IMR-90 (cell line): ENCODE results near the gene KLF8. TPM values are rescaled to one million over a fixed set of nuclear protein-coding genes. Genes with fewer than 3 reads are reported as not detected.

Source experiments
- ATAC-seq: fragments of 200-7000 bp; cut with Tn5 transposase; 2 replicates; pipeline ENCODE4 v1.9.1; 2020; ENCODE audit warnings: low read depth, mild to moderate bottlenecking, moderate library complexity
- BruUV-seq: library from RNA; stranded (reverse); fragments of 400-500 nt; replicated peaks from 2 replicates; lab custom pipeline; 2021; lab: Mats Ljungman, UMichigan
- CTCF ChIA-PET: fragments of 300-600 bp; formaldehyde crosslinking; extraction: SDS; loops from one replicate; lab custom pipeline; 2021; ENCODE audit warnings: antibody characterized with exemption; lab: Yijun Ruan, JAX
- POLR2A ChIA-PET: fragments of 300-600 bp; sonication (Branson Sonifier 250); formaldehyde crosslinking; loops from one replicate; lab custom pipeline; 2022; ENCODE audit warnings: antibody characterized with exemption; ENCODE audit not compliant: unreplicated experiment; lab: Charles Lee
- DNase-seq: peaks from one replicate; pipeline ENCODE4 v3.0.0; 2013
- H2AFZ ChIP-seq: replicated peaks from 2 replicates; pipeline ENCODE3; 2013; ENCODE audit warnings: low read length, mild to moderate bottlenecking; ENCODE audit not compliant: poor library complexity
- H2AK5ac ChIP-seq: 2 replicates; pipeline ENCODE4 v1.6.1; 2013; ENCODE audit warnings: low read depth, low read length, inconsistent platforms
- H2AK9ac ChIP-seq: replicated peaks from 2 replicates; pipeline ENCODE3; 2013; ENCODE audit warnings: mild to moderate bottlenecking, low read depth, low read length, moderate library complexity; ENCODE audit not compliant: poor library complexity
- H2BK120ac ChIP-seq: 2 replicates; pipeline ENCODE4 v1.6.1; 2013; ENCODE audit warnings: low read depth, low read length, inconsistent platforms
- H2BK15ac ChIP-seq: 3 replicates; pipeline ENCODE4 v1.6.1; 2013; ENCODE audit warnings: low read depth, low read length, inconsistent platforms
- H2BK20ac ChIP-seq: 2 replicates; pipeline ENCODE4 v1.6.1; 2013; ENCODE audit warnings: low read depth, mild to moderate bottlenecking, inconsistent platforms, low read length, moderate library complexity
- H2BK5ac ChIP-seq: 2 replicates; pipeline ENCODE4 v1.6.1; 2013; ENCODE audit warnings: mild to moderate bottlenecking, low read depth, low read length, inconsistent platforms; ENCODE audit not compliant: poor library complexity, severe bottlenecking
- H3K14ac ChIP-seq: replicated peaks from 2 replicates; pipeline ENCODE4 v1.6.1; 2013; ENCODE audit warnings: low read depth, low read length, inconsistent platforms
- H3K18ac ChIP-seq: 2 replicates; pipeline ENCODE4 v1.6.1; 2013; ENCODE audit warnings: low read depth, low read length, control low read depth
- H3K23ac ChIP-seq: 2 replicates; pipeline ENCODE4 v1.6.1; 2013; ENCODE audit warnings: low read depth, low read length, inconsistent platforms
- H3K27ac ChIP-seq: 2 replicates; pipeline ENCODE4 v1.5.1; 2013; ENCODE audit warnings: mild to moderate bottlenecking, control low read depth, low read length; ENCODE audit not compliant: insufficient read depth
- H3K27me3 ChIP-seq: 2 replicates; pipeline ENCODE4 v1.6.1; 2013; ENCODE audit warnings: low read length; ENCODE audit not compliant: control insufficient read depth, insufficient read depth
- H3K36me3 ChIP-seq: 2 replicates; pipeline ENCODE4 v1.6.1; 2013; ENCODE audit warnings: low read length, mixed read lengths; ENCODE audit not compliant: control insufficient read depth, insufficient read depth
- H3K4ac ChIP-seq: 2 replicates; pipeline ENCODE4 v1.6.1; 2013; ENCODE audit warnings: low read depth, low read length, inconsistent platforms
- H3K4me1 ChIP-seq: 2 replicates; pipeline ENCODE4 v1.6.1; 2013; ENCODE audit warnings: low read length, mixed read lengths; ENCODE audit not compliant: control insufficient read depth, insufficient read depth
- H3K4me2 ChIP-seq: 2 replicates; pipeline ENCODE4 v1.6.1; 2013; ENCODE audit warnings: low read depth, mild to moderate bottlenecking, control low read depth, low read length, moderate library complexity
- H3K4me3 ChIP-seq: 2 replicates; pipeline ENCODE4 v1.5.1; 2013; ENCODE audit warnings: low read depth, mild to moderate bottlenecking, control low read depth, low read length, moderate library complexity; ENCODE audit not compliant: insufficient read depth
- H3K56ac ChIP-seq: 2 replicates; pipeline ENCODE4 v1.6.1; 2013; ENCODE audit warnings: low read length, inconsistent platforms; ENCODE audit not compliant: insufficient read depth; ENCODE audit errors: extremely low read depth
- H3K79me1 ChIP-seq, 2 experiments: 2 replicates each; pipeline ENCODE4 v1.6.1; 2013; ENCODE audit warnings: low read length in 2 of 2, inconsistent platforms in 1 of 2, low read depth in 1 of 2
- H3K9ac ChIP-seq: 2 replicates; pipeline ENCODE4 v1.6.1; 2013; ENCODE audit warnings: low read depth, low read length, control low read depth
- H3K9me1 ChIP-seq: 2 replicates; pipeline ENCODE4 v1.6.1; 2013; ENCODE audit warnings: low read length, inconsistent platforms; ENCODE audit not compliant: insufficient read depth
- H3K9me3 ChIP-seq: 2 replicates; pipeline ENCODE4 v1.6.1; 2013; ENCODE audit warnings: low read length; ENCODE audit not compliant: control insufficient read depth, insufficient read depth
- H4K20me1 ChIP-seq: 2 replicates; pipeline ENCODE4 v1.6.1; 2013; ENCODE audit warnings: low read length, inconsistent platforms; ENCODE audit not compliant: insufficient read depth
- H4K5ac ChIP-seq: 2 replicates; pipeline ENCODE4 v1.6.1; 2013; ENCODE audit warnings: mild to moderate bottlenecking, low read depth, low read length, control low read depth
- H4K8ac ChIP-seq, 2 experiments: 2 replicates each; pipeline ENCODE4 v1.6.1; 2013; ENCODE audit warnings: low read depth in 2 of 2, low read length in 2 of 2, control low read depth in 1 of 2, inconsistent platforms in 1 of 2
- H4K91ac ChIP-seq: 2 replicates; pipeline ENCODE4 v1.6.1; 2013; ENCODE audit warnings: low read depth, low read length, inconsistent platforms; ENCODE audit not compliant: insufficient read depth
- BHLHE40 ChIP-seq: fragments of 150-350 bp; IDR thresholded peaks from 2 replicates; pipeline ENCODE4 v1.6.1; 2016; ENCODE audit warnings: mild to moderate bottlenecking, low read depth, low read length
- CEBPB ChIP-seq: IDR thresholded peaks from 2 replicates; pipeline ENCODE4 v1.6.1; 2012; ENCODE audit warnings: low read depth, low read length, improper control_type of control experiment
- CHD1 ChIP-seq: IDR thresholded peaks from 2 replicates; pipeline ENCODE4 v1.6.1; 2012; ENCODE audit warnings: low read depth, low read length, improper control_type of control experiment
- CTCF ChIP-seq: conservative IDR thresholded peaks from 2 replicates; pipeline ENCODE4 v1.5.1; 2012; ENCODE audit warnings: mild to moderate bottlenecking, low read depth, low read length, improper control_type of control experiment
- ELK1 ChIP-seq: fragments of 150-350 bp; IDR thresholded peaks from 2 replicates; pipeline ENCODE4 v1.6.1; 2016; ENCODE audit warnings: low read depth, mild to moderate bottlenecking, low read length, moderate library complexity, borderline replicate concordance
- FOS ChIP-seq: fragments of 150-350 bp; IDR thresholded peaks from 2 replicates; pipeline ENCODE4 v1.6.1; 2016; ENCODE audit warnings: low read depth, low read length
- MAFK ChIP-seq: IDR thresholded peaks from 2 replicates; pipeline ENCODE4 v1.6.1; 2012; ENCODE audit warnings: low read depth, low read length, improper control_type of control experiment
- MAZ ChIP-seq: IDR thresholded peaks from 2 replicates; pipeline ENCODE4 v1.6.1; 2012; ENCODE audit warnings: low read depth, mild to moderate bottlenecking, low read length, improper control_type of control experiment, moderate library complexity, borderline replicate concordance
- MXI1 ChIP-seq: IDR thresholded peaks from 2 replicates; pipeline ENCODE4 v1.6.1; 2012; ENCODE audit warnings: low read depth, mild to moderate bottlenecking, low read length, moderate library complexity, borderline replicate concordance
- NFE2L2 ChIP-seq: fragments of 150-350 bp; IDR thresholded peaks from 2 replicates; pipeline ENCODE4 v1.6.1; 2016; ENCODE audit warnings: low read depth, mild to moderate bottlenecking, low read length
- POLR2A ChIP-seq: IDR thresholded peaks from 2 replicates; pipeline ENCODE4 v1.6.1; 2012; ENCODE audit warnings: mild to moderate bottlenecking, low read depth, low read length
- RAD21 ChIP-seq: IDR thresholded peaks from 2 replicates; pipeline ENCODE4 v1.6.1; 2012; ENCODE audit warnings: low read length, improper control_type of control experiment
- RCOR1 ChIP-seq: IDR thresholded peaks from 2 replicates; pipeline ENCODE4 v1.6.1; 2012; ENCODE audit warnings: mild to moderate bottlenecking, low read length, improper control_type of control experiment; ENCODE audit not compliant: insufficient replicate concordance
- RFX5 ChIP-seq: IDR thresholded peaks from 2 replicates; pipeline ENCODE4 v1.8.0; 2012; ENCODE audit warnings: low read depth, mild to moderate bottlenecking, low read length, moderate library complexity
- SMC3 ChIP-seq: fragments of 150-350 bp; IDR thresholded peaks from 2 replicates; pipeline ENCODE4 v1.6.1; 2016; ENCODE audit warnings: low read depth, mild to moderate bottlenecking, antibody characterized with exemption, low read length, moderate library complexity
- USF2 ChIP-seq: fragments of 150-350 bp; IDR thresholded peaks from 2 replicates; pipeline ENCODE4 v1.6.1; 2017; ENCODE audit warnings: mild to moderate bottlenecking, antibody characterized with exemption, low read length, low read depth
- WGBS, 2 experiments: methylation state at CpG; one replicate each; pipeline versions ENCODE4 v1.1.5 to v1.1.7; 2013; ENCODE audit warnings: missing lambda C conversion rate in 2 of 2; ENCODE audit not compliant: insufficient read length in 1 of 2; ENCODE audit errors: extremely low coverage in 2 of 2; 5-methylcytosine and 5-hydroxymethylcytosine counted together
- dilution Hi-C: fragments of 300-500 bp; cut with HindIII; formaldehyde crosslinking; loops from one replicate; pipeline ENCODE4 v1.14.3; 2018; ENCODE audit warnings: low sequenced_read_pairs; ENCODE audit not compliant: unreplicated experiment
- in situ Hi-C: fragments of 300-500 bp; cut with MboI; formaldehyde crosslinking; loops from 3 replicates; pipeline ENCODE4 v1.14.3; 2019; ENCODE audit warnings: low sequenced_read_pairs, inconsistent platforms, mixed read lengths
- intact Hi-C: fragments of 100-400 bp; cut with micrococcal nuclease; formaldehyde crosslinking; loops from 2 replicates; pipeline ENCODE4 v1.10.0; 2022
- polyA plus RNA-seq, 3 experiments: library from polyadenylated mRNA; depleted of rRNA; stranded (reverse); fragments of >200 nt; gene quantifications; 2 replicates each; pipeline ENCODE4 v1.2.3, GENCODE V29; 2012; ENCODE audit warnings: low replicate concordance in 1 of 3
- total RNA-seq: library from RNA; depleted of rRNA; stranded (reverse); fragments of >200 nt; gene quantifications from 2 replicates; pipeline ENCODE4 v1.2.3, GENCODE V29; 2012

Gene KLF8
- total and polyA plus RNA-seq, 2 of the 4 experiments (the other 2 are of a cell fraction), result 0.07 TPM; not detected in 1

- Histone ChIP-seq H4K91ac (no peak overlapping the region), H2BK20ac (no peak overlapping the region), H2BK15ac (no peak overlapping the region), H3K4me2 (no peak overlapping the region), H3K27me3 (no peaks in the 10 kb centered on the region), H3K36me3 (no peaks in the 10 kb centered on the region), H4K5ac (no peak overlapping the region), H3K79me1 (no peaks in the 10 kb centered on the region), H4K20me1 (no peaks in the 10 kb centered on the region; the same call in 1 of the 2 replicates), H2BK5ac (no peak overlapping the region), H3K9me3 (peaks cover 4% of the 10 kb centered on the region; the same call in 1 of the 2 replicates), H3K4me3 (no peak overlapping the region), H3K4me1 (no peaks in the 10 kb centered on the region), H2AFZ (no peak overlapping the region), H2BK120ac (no peak overlapping the region), H2AK5ac (no peak overlapping the region), H3K56ac (no peak overlapping the region), H3K9ac (no peak overlapping the region), H3K27ac (no peak overlapping the region), H4K8ac (no peak overlapping the region), H3K14ac (no peak overlapping the region), H3K18ac (no peak overlapping the region), H3K23ac (no peak overlapping the region), H2AK9ac (no peak overlapping the region), H3K4ac (no peak overlapping the region), H3K9me1 (no peaks in the 10 kb centered on the region)
- in situ Hi-C loops (no loop called here), intact Hi-C loops (loop anchor here (10.0 kb wide), 1 partner anchor 406 kb away; no protein-coding TSS in a partner anchor), dilution Hi-C loops (no loop called here)
- no peak for ATAC-seq
- CTCF ChIA-PET, result no interaction called here
- no peak for DNase-seq
- BruUV-seq, result no TSS peak
- POLR2A ChIA-PET, result no interaction called here
- TF ChIP-seq CHD1 (no peak), RCOR1 (no peak), CTCF (no peak), BHLHE40 (no peak), CEBPB (no peak), MAZ (no peak), SMC3 (no peak), NFE2L2 (no peak), FOS (no peak), MXI1 (no peak), RAD21 (no peak), ELK1 (no peak), POLR2A (no peak), RFX5 (no peak), MAFK (no peak), USF2 (no peak)
- WGBS, 2 experiments, result no CpG with 5 or more reads among the region's 1 CpG
These were observed 76.6 kb downstream of the KLF8 start for GRCh38 chrX:56308726-56309125.
